BJ (cell line): ENCODE results near the gene UBN1. TPM values are rescaled to one million over a fixed set of nuclear protein-coding genes. Genes with fewer than 3 reads are reported as not detected.

ENCODE experiments used
- CTCF ChIA-PET: fragments of 350-600 bp; formaldehyde crosslinking; extraction: SDS; loops from one replicate; lab custom pipeline; 2021; ENCODE audit warnings: antibody characterized with exemption, inconsistent platforms; lab: Yijun Ruan, JAX
- POLR2A ChIA-PET: fragments of 300-600 bp; sonication (Branson Sonifier 250); formaldehyde crosslinking; extraction: SDS; loops from one replicate; lab custom pipeline; 2021; ENCODE audit warnings: antibody characterized with exemption; lab: Charles Lee
- DNase-seq: peaks from one replicate; pipeline ENCODE4 v3.0.0-alpha.2; 2011; ENCODE audit warnings: low read depth
- H3K27me3 ChIP-seq: 2 replicates; pipeline ENCODE4 v1.6.0; 2011; ENCODE audit warnings: low read length; ENCODE audit not compliant: control insufficient read depth, insufficient read depth
- H3K36me3 ChIP-seq: 2 replicates; pipeline ENCODE4 v1.5.1; 2011; ENCODE audit warnings: low read length; ENCODE audit not compliant: control insufficient read depth, insufficient read depth
- H3K4me3 ChIP-seq: 2 replicates; pipeline ENCODE4 v1.5.1; 2011; ENCODE audit warnings: low read depth, mild to moderate bottlenecking, control low read depth, low read length
- polyA plus RNA-seq: library from polyadenylated mRNA; depleted of rRNA; stranded (reverse); fragments of >200 nt; gene quantifications from 2 replicates; pipeline ENCODE4 v1.2.3, GENCODE V29; 2011
- TF ChIP-seq, protein P1 (sequence below): IDR thresholded peaks from 2 replicates; pipeline ENCODE4 v1.5.1; 2011; ENCODE audit warnings: low read depth, mild to moderate bottlenecking, control low read depth, inconsistent platforms, low read length, moderate library complexity; ENCODE audit not compliant: insufficient read depth

UBN1 gene
- polyA plus RNA-seq, 1 experiment, result 11.2 TPM

GRCh38 chr16:4898811-4899473 lies 51.7 kb downstream of the UBN1 start:
- POLR2A ChIA-PET, result no interaction called here
- CTCF ChIA-PET, result interaction anchor here (0.9 kb wide), 1 partner anchor 58 kb away, joined by 3 read pairs; no protein-coding TSS in a partner anchor
- no peak for DNase-seq
- no peaks in the 10 kb centered on the region for H3K36me3 ChIP-seq
- TF ChIP-seq, protein P1, sequence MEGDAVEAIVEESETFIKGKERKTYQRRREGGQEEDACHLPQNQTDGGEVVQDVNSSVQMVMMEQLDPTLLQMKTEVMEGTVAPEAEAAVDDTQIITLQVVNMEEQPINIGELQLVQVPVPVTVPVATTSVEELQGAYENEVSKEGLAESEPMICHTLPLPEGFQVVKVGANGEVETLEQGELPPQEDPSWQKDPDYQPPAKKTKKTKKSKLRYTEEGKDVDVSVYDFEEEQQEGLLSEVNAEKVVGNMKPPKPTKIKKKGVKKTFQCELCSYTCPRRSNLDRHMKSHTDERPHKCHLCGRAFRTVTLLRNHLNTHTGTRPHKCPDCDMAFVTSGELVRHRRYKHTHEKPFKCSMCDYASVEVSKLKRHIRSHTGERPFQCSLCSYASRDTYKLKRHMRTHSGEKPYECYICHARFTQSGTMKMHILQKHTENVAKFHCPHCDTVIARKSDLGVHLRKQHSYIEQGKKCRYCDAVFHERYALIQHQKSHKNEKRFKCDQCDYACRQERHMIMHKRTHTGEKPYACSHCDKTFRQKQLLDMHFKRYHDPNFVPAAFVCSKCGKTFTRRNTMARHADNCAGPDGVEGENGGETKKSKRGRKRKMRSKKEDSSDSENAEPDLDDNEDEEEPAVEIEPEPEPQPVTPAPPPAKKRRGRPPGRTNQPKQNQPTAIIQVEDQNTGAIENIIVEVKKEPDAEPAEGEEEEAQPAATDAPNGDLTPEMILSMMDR, result no peak
- H3K27me3 ChIP-seq, result no peaks in the 10 kb centered on the region; the same call in 1 of the 2 replicates
- H3K4me3 ChIP-seq, result no peak overlapping the region

GRCh38 chr16:4899474-4899846 lies 52.2 kb downstream of the UBN1 start:
- POLR2A ChIA-PET, result no interaction called here
- H3K36me3 ChIP-seq, result no peaks in the 10 kb centered on the region
- TF ChIP-seq, protein P1, result no peak
- CTCF ChIA-PET, result no interaction called here
- DNase-seq, result no peak
- no peak overlapping the region for H3K4me3 ChIP-seq
- no peaks in the 10 kb centered on the region; the same call in 1 of the 2 replicates for H3K27me3 ChIP-seq

DNA sequence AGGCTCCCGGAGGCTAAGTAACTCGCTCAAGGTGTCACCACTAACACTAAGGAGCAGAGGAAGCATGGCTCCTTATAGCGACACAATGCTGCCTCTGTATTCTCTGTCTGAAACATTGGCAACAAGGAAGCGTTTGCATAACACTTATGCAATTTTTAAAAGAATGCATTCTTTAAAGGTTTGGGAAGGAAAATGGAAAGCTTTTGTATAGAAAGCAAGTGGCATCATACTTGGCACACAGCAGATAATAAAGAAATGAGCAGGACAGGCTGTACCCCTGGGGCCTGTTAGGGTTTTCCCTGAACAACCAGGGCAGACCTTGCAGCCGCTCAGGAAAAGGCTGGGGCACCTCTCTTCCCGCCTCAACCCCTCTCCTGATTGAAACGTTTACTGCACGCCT lies 52.8 kb downstream of the UBN1 start:
- no peak for DNase-seq
- TF ChIP-seq, protein P1, result no peak
- Histone ChIP-seq H3K36me3 (no peaks in the 10 kb centered on the region), H3K4me3 (no peak overlapping the region), H3K27me3 (peaks cover 2% of the 10 kb centered on the region)
- ChIA-PET POLR2A (interaction anchor here (0.7 kb wide), 1 partner anchor 11 kb away, joined by 14 read pairs; no protein-coding TSS in a partner anchor), CTCF (no interaction called here)

- ChIA-PET POLR2A (interaction anchor here (0.7 kb wide), 1 partner anchor 11 kb away, joined by 14 read pairs; no protein-coding TSS in a partner anchor), CTCF (no interaction called here)
- TF ChIP-seq, protein P1, result no peak
- peaks cover 5% of the 10 kb centered on the region for H3K27me3 ChIP-seq
- no peaks in the 10 kb centered on the region for H3K36me3 ChIP-seq
- H3K4me3 ChIP-seq, result no peak overlapping the region
- no peak for DNase-seq
Observed at GRCh38 chr16:4900750-4901149, 53.5 kb downstream of the UBN1 start.

GRCh38 chr16:4902038-4902437 lies 54.8 kb downstream of the UBN1 start:
- TF ChIP-seq, protein P1, result no peak
- no peak for DNase-seq
- Histone ChIP-seq H3K36me3 (no peaks in the 10 kb centered on the region), H3K4me3 (no peak overlapping the region), H3K27me3 (peaks cover 5% of the 10 kb centered on the region)
- ChIA-PET POLR2A (no interaction called here), CTCF (interaction anchor here (0.6 to 2.2 kb wide), 2 partner anchors 11 to 37 kb away, joined by 3 to 5 read pairs; no protein-coding TSS in a partner anchor)
